Measurements from ENCODE around the gene APMAP.
"Not testable (repeated sequence)": the region's sequence is repeated elsewhere in the genome, so short reads cannot be mapped to it uniquely, and the experiment has no call there.

The APMAP gene

GRCh38 chr20:24955045-24955444 lies 37.5 kb downstream of the APMAP start:
- DNase-seq (ENCODE audit: insufficient read length, low spot score) = no peak

GRCh38 chr20:24954566-24954965 lies 38.0 kb downstream of the APMAP start:
- DNase-seq (ENCODE audit: insufficient read length, low spot score) = no peak
- no peak for FAIRE-seq

More at GRCh38 chr20:24955045-24955444, 37.5 kb downstream of the APMAP start:
- FAIRE-seq = no peak

GRCh38 chr20:24954151-24954550 lies 38.4 kb downstream of the APMAP start:
- FAIRE-seq = no peak
- DNase-seq (ENCODE audit: insufficient read length, low spot score) = no peak

- DNase-seq (ENCODE audit: insufficient read length, low spot score) (no peak), FAIRE-seq (no peak)
Observed at GRCh38 chr20:24953621-24954133, 38.9 kb downstream of the APMAP start.

GRCh38 chr20:24953209-24953575 lies 39.4 kb downstream of the APMAP start:
- DNase-seq (ENCODE audit: insufficient read length, low spot score) (no peak), FAIRE-seq (no peak)

- no peak for FAIRE-seq
Observed at GRCh38 chr20:24952376-24953208, 40.0 kb downstream of the APMAP start.

GRCh38 chr20:24951536-24952083 lies 40.9 kb downstream of the APMAP start:
- FAIRE-seq (no peak), DNase-seq (ENCODE audit: insufficient read length, low spot score) (no peak)

More at GRCh38 chr20:24952376-24953208, 40.0 kb downstream of the APMAP start:
- DNase-seq (ENCODE audit: insufficient read length, low spot score) = no peak

GRCh38 chr20:24950836-24951525 lies 41.6 kb downstream of the APMAP start:
- no peak for FAIRE-seq
- no peak for DNase-seq (ENCODE audit: insufficient read length, low spot score)

GRCh38 chr20:24950128-24950835 lies 42.3 kb downstream of the APMAP start:
- FAIRE-seq = no peak
- no peak for DNase-seq (ENCODE audit: insufficient read length, low spot score)

- DNase-seq (ENCODE audit: insufficient read length, low spot score) (no peak), FAIRE-seq (no peak)
Observed at GRCh38 chr20:24949756-24950127, 42.8 kb downstream of the APMAP start.

- DNase-seq (ENCODE audit: insufficient read length, low spot score) = peak; percentile 20
- no peak for FAIRE-seq
Observed at GRCh38 chr20:24948939-24949679, 43.4 kb downstream of the APMAP start, which contains the start of gene CST7. Gene CST7 (plus strand): TSS chr20:24949269. CDS start chr20:24949506, 237 bp downstream.

- DNase-seq (ENCODE audit: insufficient read length, low spot score); FAIRE-seq: not testable (repeated sequence)
Observed at GRCh38 chr20:24948396-24948938, 44.1 kb downstream of the APMAP start.

GRCh38 chr20:24946376-24946775 lies 46.2 kb downstream of the APMAP start:
- not testable (repeated sequence) for DNase-seq (ENCODE audit: insufficient read length, low spot score); FAIRE-seq

GRCh38 chr20:24943731-24944130 lies 48.8 kb downstream of the APMAP start:
- DNase-seq (ENCODE audit: insufficient read length, low spot score) (no peak), FAIRE-seq (no peak)

- FAIRE-seq (no peak), DNase-seq (ENCODE audit: insufficient read length, low spot score) (no peak)
Observed at GRCh38 chr20:24943196-24943595, 49.4 kb downstream of the APMAP start.

GRCh38 chr20:24942679-24943078 lies 49.9 kb downstream of the APMAP start:
- no peak for DNase-seq (ENCODE audit: insufficient read length, low spot score)
- FAIRE-seq = no peak

GRCh38 chr20:24939036-24939435 lies 53.5 kb downstream of the APMAP start:
- DNase-seq (ENCODE audit: insufficient read length, low spot score) (no peak), FAIRE-seq (no peak)

- DNase-seq (ENCODE audit: insufficient read length, low spot score) = no peak
- no peak for FAIRE-seq
Observed at GRCh38 chr20:24938498-24938897, 54.1 kb downstream of the APMAP start.

- FAIRE-seq (no peak), DNase-seq (ENCODE audit: insufficient read length, low spot score) (no peak)
Observed at GRCh38 chr20:24937579-24937978, 55.0 kb downstream of the APMAP start.

Measured in HTR-8/SVneo (cell line).